GM21576 (cell line): Measurements from ENCODE around the gene PTPRJ.
"Not testable (repeated sequence)": the region's sequence is repeated elsewhere in the genome, so short reads cannot be mapped to it uniquely, and the experiment has no call there.

Experiments used
- ATAC-seq: cut with Tn5 transposase; IDR thresholded peaks from one replicate; pipeline ENCODE4 v1.9.1; 2021; ENCODE audit warnings: mild to moderate bottlenecking, moderate library complexity; ENCODE audit not compliant: unreplicated experiment

Gene PTPRJ

DNA sequence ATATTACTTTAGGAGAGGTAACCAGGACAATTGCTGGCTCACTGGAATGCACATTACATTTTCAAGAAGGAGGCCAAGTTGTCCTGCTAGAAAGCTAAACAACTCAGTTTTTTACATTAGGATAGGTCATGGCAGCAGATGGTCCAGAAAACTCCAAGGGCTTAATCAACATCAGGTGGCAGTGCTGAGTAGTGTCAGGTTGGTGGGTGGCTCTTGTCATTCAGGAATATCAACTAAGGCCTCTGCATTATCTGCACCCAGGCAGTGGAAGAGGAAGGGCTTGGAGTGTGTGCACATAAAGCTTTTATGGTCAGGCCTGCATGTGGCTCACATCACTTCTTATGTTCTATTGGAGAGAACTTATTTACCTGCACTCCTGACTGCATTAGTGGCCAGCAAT lies 204.1 kb downstream of the PTPRJ start:
- ATAC-seq, result no peak

DNA sequence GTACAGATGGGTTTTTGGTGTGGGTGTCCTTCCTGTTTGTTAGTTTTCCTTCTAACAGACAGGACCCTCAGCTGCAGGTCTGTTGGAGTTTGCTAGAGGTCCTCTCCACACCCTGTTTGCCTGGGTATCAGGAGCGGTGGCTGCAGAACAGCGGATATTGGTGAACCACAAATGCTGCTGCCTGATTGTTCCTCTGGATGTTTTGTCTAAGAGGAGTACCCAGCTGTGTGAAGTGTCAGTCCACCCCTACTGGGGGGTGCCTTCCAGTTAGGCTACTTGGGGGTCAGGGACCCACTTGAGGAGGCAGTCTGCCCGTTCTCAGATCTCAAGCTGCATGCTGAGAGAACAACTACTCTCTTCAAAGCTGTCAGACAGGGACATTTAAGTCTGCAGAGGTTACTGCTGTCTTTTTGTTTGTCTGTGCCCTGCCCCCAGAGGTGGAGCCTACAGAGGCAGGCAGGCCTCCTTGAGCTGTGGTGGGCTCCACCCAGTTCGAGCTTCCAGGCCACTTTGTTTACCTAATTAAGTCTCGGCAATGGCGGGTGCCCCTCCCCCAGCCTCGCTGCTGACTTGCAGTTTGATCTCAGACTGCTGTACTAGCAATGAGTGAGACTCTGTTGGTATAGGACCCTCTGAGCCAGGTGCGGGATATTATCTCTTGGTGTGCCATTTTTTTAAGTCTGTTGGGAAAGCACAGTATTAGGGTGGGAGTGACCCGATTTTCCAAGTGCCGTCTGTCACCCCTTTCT lies 210.7 kb downstream of the PTPRJ start:
- not testable (repeated sequence) for ATAC-seq

DNA sequence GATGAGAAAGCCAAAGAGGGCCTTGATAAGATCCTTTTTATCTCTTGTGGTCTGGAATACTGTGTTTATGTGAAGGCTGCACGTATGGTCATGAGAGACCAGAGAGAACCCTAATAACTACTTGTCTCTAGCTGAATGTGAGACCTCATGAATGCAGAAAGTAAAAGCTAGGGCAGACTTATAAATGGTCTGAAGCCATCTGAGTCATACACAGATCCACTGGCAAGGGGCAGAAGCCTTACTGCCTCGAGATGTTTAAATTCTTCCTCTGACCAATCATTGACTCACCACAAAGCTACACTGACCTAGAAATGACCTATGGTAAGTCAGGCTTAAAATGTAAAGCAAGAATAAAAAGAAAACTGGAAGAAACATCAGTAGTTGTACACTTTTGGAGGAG lies 213.5 kb downstream of the PTPRJ start:
- no peak for ATAC-seq

DNA sequence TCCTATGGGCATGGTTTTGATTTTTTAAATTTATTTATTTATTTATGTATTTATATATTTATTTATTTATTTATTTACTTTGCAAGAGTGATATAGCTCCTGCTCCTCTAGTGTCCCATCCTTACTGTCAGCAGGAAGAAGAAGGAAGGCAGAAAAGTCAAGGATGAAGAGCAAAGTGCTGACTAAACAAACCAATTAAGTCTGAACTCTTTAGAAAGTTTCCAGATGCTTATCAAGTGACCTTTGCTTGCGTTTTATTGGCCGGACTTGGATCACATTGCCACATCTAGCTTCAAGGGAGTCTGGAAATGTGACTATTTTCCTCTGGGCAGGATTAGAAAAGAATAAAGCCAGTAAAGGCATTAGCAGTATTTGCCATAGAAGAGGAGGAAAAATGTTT lies 227.5 kb downstream of the PTPRJ start:
- ATAC-seq, result no peak

DNA sequence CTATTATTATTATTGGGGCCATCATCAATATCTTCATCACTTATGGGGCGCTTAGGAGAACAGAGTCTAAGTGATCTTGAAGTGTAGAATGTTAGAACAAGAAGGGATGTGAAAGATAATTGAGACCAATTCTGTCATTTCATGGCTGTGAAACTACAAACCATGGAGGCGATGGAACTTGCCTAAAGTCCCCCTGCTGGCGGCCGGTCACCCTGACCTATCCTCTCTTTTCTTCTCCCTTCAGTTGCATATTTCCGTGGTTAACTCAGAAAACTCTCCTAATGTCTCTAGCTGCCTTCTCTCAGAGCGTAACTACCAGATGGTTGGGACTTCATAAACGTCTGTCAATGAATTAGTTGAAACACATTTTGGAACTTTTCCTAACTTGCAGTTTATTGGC lies 229.7 kb downstream of the PTPRJ start:
- no peak for ATAC-seq

DNA sequence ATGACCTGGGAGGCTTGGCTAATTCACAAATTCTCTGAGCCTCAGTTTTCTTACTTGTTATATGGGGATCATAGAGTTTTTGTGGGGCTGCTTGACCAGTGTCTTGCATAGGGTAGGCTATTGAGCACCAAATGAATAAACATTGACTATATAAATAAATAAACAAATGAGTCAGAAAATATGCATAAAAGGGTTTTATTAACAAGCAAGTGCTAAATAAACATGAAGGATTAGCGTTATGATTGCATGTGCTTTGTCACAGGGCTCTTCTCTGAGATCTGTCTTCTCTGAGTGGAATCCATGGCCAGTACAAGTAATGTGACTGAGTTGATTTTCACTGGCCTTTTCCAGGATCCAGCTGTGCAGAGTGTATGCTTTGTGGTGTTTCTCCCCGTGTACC lies 236.2 kb downstream of the PTPRJ start, which contains the start of gene OR4B1:
Gene OR4B1 (plus strand): TSS at position 301 of the 400 bp plus-strand sequence. CDS start 0 bp downstream, at position 301.
- no peak for ATAC-seq
